HepG2 (cell line): ENCODE data around the gene SLC2A11. TPM values are rescaled to one million over a fixed set of nuclear protein-coding genes. Genes with fewer than 3 reads are reported as not detected.

ENCODE experiments used
- AHR ChIP-seq: IDR thresholded peaks from 2 replicates; pipeline ENCODE4 v1.6.1; 2018; ENCODE audit warnings: missing genetic modification reagents, missing compliant biosample characterization
- CBX5 ChIP-seq: sonication (generic); formaldehyde crosslinking; IDR thresholded peaks from 2 replicates; pipeline ENCODE4 v1.4.0; 2020; ENCODE audit warnings: missing genetic modification reagents, borderline replicate concordance
- FOXA3 ChIP-seq: IDR thresholded peaks from 2 replicates; pipeline ENCODE4 v1.6.1; 2016; ENCODE audit warnings: missing genetic modification reagents, missing compliant biosample characterization
- GABPB1 ChIP-seq: IDR thresholded peaks from 2 replicates; pipeline ENCODE4 v1.6.1; 2016; ENCODE audit warnings: mild to moderate bottlenecking, missing genetic modification reagents, moderate library complexity, missing compliant biosample characterization
- GMEB2 ChIP-seq: IDR thresholded peaks from 2 replicates; pipeline ENCODE4 v1.6.1; 2016; ENCODE audit warnings: missing biosample characterization, missing genetic modification reagents, low read depth
- HCFC1 ChIP-seq: fragments of 150-350 bp; IDR thresholded peaks from 2 replicates; pipeline ENCODE4 v1.6.1; 2014; ENCODE audit warnings: low read depth, low read length
- HDAC1 ChIP-seq: sonication (generic); formaldehyde crosslinking; IDR thresholded peaks from 2 replicates; pipeline ENCODE4 v1.5.1; 2020; ENCODE audit warnings: mild to moderate bottlenecking, missing genetic modification reagents
- HES4 ChIP-seq: sonication (generic); formaldehyde crosslinking; IDR thresholded peaks from 2 replicates; pipeline ENCODE4 v1.9.0; 2021; ENCODE audit warnings: mild to moderate bottlenecking, missing genetic modification reagents, borderline replicate concordance
- HNF1A ChIP-seq, 2 experiments: sonication (generic) in 1 of 2; formaldehyde crosslinking in 1 of 2; IDR thresholded peaks; 2 replicates each; pipeline versions ENCODE4 v1.4.0 to v1.6.1; 2016 to 2020; ENCODE audit warnings: borderline replicate concordance in 1 of 2, low read depth in 1 of 2, mild to moderate bottlenecking in 1 of 2, missing genetic modification reagents in 1 of 2
- PCBP1 ChIP-seq: fragments of 200-400 bp; formaldehyde crosslinking; IDR thresholded peaks from 2 replicates; pipeline ENCODE4 v1.6.1; 2017; ENCODE audit warnings: mild to moderate bottlenecking, low read depth, low read length, borderline replicate concordance
- PRDM10 ChIP-seq: sonication (generic); formaldehyde crosslinking; IDR thresholded peaks from 2 replicates; pipeline ENCODE4 v1.4.0; 2020; ENCODE audit warnings: low read depth, missing genetic modification reagents
- PTBP1 ChIP-seq: fragments of 200-400 bp; formaldehyde crosslinking; IDR thresholded peaks from 2 replicates; pipeline ENCODE4 v1.6.1; 2018; ENCODE audit warnings: low read length, low read depth; ENCODE audit not compliant: poor library complexity, severe bottlenecking
- RORA ChIP-seq: sonication (generic); formaldehyde crosslinking; IDR thresholded peaks from 2 replicates; pipeline ENCODE4 v1.5.0; 2020; ENCODE audit warnings: mild to moderate bottlenecking, missing genetic modification reagents, moderate library complexity
- SNAI1 ChIP-seq: sonication (generic); formaldehyde crosslinking; IDR thresholded peaks from 2 replicates; pipeline ENCODE4 v1.5.0; 2020; ENCODE audit warnings: mild to moderate bottlenecking, missing genetic modification reagents, borderline replicate concordance
- TBX3 ChIP-seq: fragments of 450-650 bp; IDR thresholded peaks from 2 replicates; pipeline ENCODE4 v1.6.1; 2017; ENCODE audit warnings: antibody characterized with exemption, mild to moderate bottlenecking, inconsistent platforms, borderline replicate concordance
- TGIF2 ChIP-seq: IDR thresholded peaks from 2 replicates; pipeline ENCODE4 v1.6.1; 2016; ENCODE audit warnings: control low read depth, missing compliant biosample characterization
- ZNF564 ChIP-seq: sonication (generic); formaldehyde crosslinking; IDR thresholded peaks from 2 replicates; pipeline ENCODE4 v1.8.1; 2023; ENCODE audit warnings: mild to moderate bottlenecking, missing genetic modification reagents
- ZNF567 ChIP-seq: sonication (generic); formaldehyde crosslinking; IDR thresholded peaks from 2 replicates; pipeline ENCODE4 v1.8.1; 2023; ENCODE audit warnings: mild to moderate bottlenecking, missing genetic modification reagents, borderline replicate concordance
- ZNF572 ChIP-seq: sonication (generic); formaldehyde crosslinking; IDR thresholded peaks from 2 replicates; pipeline ENCODE4 v1.5.1; 2020; ENCODE audit warnings: mild to moderate bottlenecking, missing genetic modification reagents
- polyA plus RNA-seq, 8 experiments: library from polyadenylated mRNA; depleted of rRNA in 3 of 8; stranded (reverse) in 7 of 8; unstranded in 1 of 8; fragments of >200 nt; fragmentation: Illumina TruSeq in 4 of 8; extraction: Trizol in 4 of 8; gene quantifications; 2 replicates each; pipeline versions ENCODE4 v1.2.1 to v1.2.3, GENCODE V29; 2011 to 2016; ENCODE audit warnings: low read depth in 4 of 8, missing spikeins in 1 of 8, mixed read lengths in 1 of 8; ENCODE audit not compliant: insufficient read depth in 1 of 8
- total RNA-seq, 5 experiments: library from RNA; depleted of rRNA; stranded (reverse); fragments of >200 nt; fragmentation: Illumina TruSeq; extraction: Trizol; gene quantifications; 2 replicates each; pipeline ENCODE4 v1.2.3, GENCODE V29; 2016; ENCODE audit warnings: low read depth in 1 of 5

Gene SLC2A11
- total and polyA plus RNA-seq, 2 of the 13 experiments (the other 11 are each of a cell fraction or from before 2014, with no cell fraction given) = 15.2 to 15.4 TPM

- TF ChIP-seq HNF1A (IDR thresholded peaks at IDR 0.05; ENCODE audit: low read depth) (no peak), HNF1A (CRISPR knock-in tag; IDR thresholded peaks at IDR 0.05; ENCODE audit: borderline replicate concordance) (no peak; the same call in 1 of the 2 replicates), HCFC1 (no peak), ZNF572 (CRISPR knock-in tag) (peak; percentile 95; the same call in 1 of the 2 replicates), CBX5 (peak; percentile 19; the same call in 1 of the 2 replicates), ZNF564 (CRISPR knock-in tag) (peak; percentile 21), ZNF567 (CRISPR knock-in tag) (0 out of 2 replicates have a peak, but pooled peaks have one; percentile 20), HDAC1 (CRISPR knock-in tag) (peak; percentile 80), TBX3 (no peak), PTBP1 (no peak), RORA (CRISPR knock-in tag) (no peak), SNAI1 (CRISPR knock-in tag) (0 out of 2 replicates have a peak, but pooled peaks have one; percentile 48), AHR (CRISPR knock-in tag) (no peak), FOXA3 (CRISPR knock-in tag) (peak; percentile 14; the same call in 1 of the 2 replicates), GABPB1 (peak; percentile 76), GMEB2 (CRISPR knock-in tag) (no peak), TGIF2 (CRISPR knock-in tag) (peak; percentile 72; the same call in 1 of the 2 replicates), PRDM10 (CRISPR knock-in tag) (0 out of 2 replicates have a peak, but pooled peaks have one; percentile 11), HES4 (peak; percentile 61; the same call in 1 of the 2 replicates), PCBP1 (no peak)
Measured at GRCh38 chr22:23893945-23894709, 36.5 kb downstream of the SLC2A11 start, which contains the start of gene MIF (continued).
